Psoas muscle (tissue), 8 donors: ENCODE data around the gene ZDHHC11. TPM values are rescaled to one million over a fixed set of nuclear protein-coding genes. Genes with fewer than 3 reads are reported as not detected.
"Not testable (repeated sequence)": the region's sequence is repeated elsewhere in the genome, so short reads cannot be mapped to it uniquely, and the experiment has no call there.

Experiments used
- ATAC-seq, 4 donors: fragments of 200-7000 bp; cut with Tn5 transposase; one replicate each; pipeline ENCODE4 v1.9.1; 2020; ENCODE audit warnings: moderate library complexity in 3 of 4, mild to moderate bottlenecking in 2 of 4
- DNase-seq, 2 donors: peaks; one replicate each; pipeline ENCODE4 v3.0.0-alpha.2; 2020
- H3K27ac ChIP-seq: fragments of 200-600 bp; one replicate; pipeline ENCODE4 v1.8.0; 2022
- H3K27me3 ChIP-seq, 3 donors: fragments of 200-600 bp in 1 of 3; one replicate each; pipeline versions ENCODE4 v1.6.1 to v1.8.0; 2013 to 2022; ENCODE audit warnings: low read length in 2 of 3, mild to moderate bottlenecking in 2 of 3, moderate library complexity in 1 of 3; ENCODE audit not compliant: insufficient read depth in 3 of 3
- H3K36me3 ChIP-seq, 2 donors: fragments of 200-600 bp in 1 of 2; one replicate each; pipeline versions ENCODE4 v1.6.1 to v1.8.0; 2013 to 2022; ENCODE audit warnings: low read depth in 1 of 2, mild to moderate bottlenecking in 1 of 2, moderate library complexity in 1 of 2; ENCODE audit not compliant: insufficient read depth in 1 of 2
- H3K4me1 ChIP-seq: fragments of 200-600 bp; one replicate; pipeline ENCODE4 v1.8.0; 2022
- H3K4me3 ChIP-seq: fragments of 200-600 bp; one replicate; pipeline ENCODE4 v1.8.0; 2022; ENCODE audit warnings: mild to moderate bottlenecking
- H3K9me3 ChIP-seq: fragments of 200-600 bp; one replicate; pipeline ENCODE4 v1.8.0; 2022
- CTCF ChIP-seq: fragments of 200-600 bp; IDR thresholded peaks from one replicate; pipeline ENCODE4 v1.8.0; 2022; ENCODE audit warnings: antibody characterized with exemption
- WGBS, 3 donors: extraction: QIAGEN DNeasy Blood & Tissue Kit; methylation state at CpG; one replicate each; pipeline versions ENCODE4 v1.1.6 to v1.1.7; 2013; 5-methylcytosine and 5-hydroxymethylcytosine counted together
- intact Hi-C, 2 donors: fragments of 100-400 bp; cut with DNase I; formaldehyde crosslinking; loops; one replicate each; pipeline versions ENCODE4 v1.11.0 to v1.14.2; 2022
- polyA plus RNA-seq, 3 donors: library from polyadenylated mRNA; stranded (reverse); fragments of 200-250 nt; gene quantifications; one replicate each; pipeline ENCODE4 v1.2.3, GENCODE V29; 2013
- total RNA-seq, 4 donors: library from RNA; stranded (reverse); fragmentation: NEBNext Ultra II Directional in 2 of 4; extraction: Animal tissue kit (Norgen Biotek cat#: 25700) in 2 of 4; gene quantifications; one replicate each; pipeline versions ENCODE4 v1.2.1 to v1.2.4, GENCODE V29; 2021 to 2023
- donor health status: healthy with polysubstance abuse.
- donor health status: DM: no; HTN: no; CAD: no; lungs with moderate emphysema.
- donor health status: Bipolar disorder and iron deficiency.
- donor health status: healthy.
- donor health status: DM: yes; HTN: yes; CAD: no.
- donor health status: DM: no; HTN: no; CAD: no.
- donor health status: DM: no; HTN: no; CAD: no.
- donor health status: DM: yes; HTN: yes; CAD: no.

ZDHHC11 gene
- total and polyA plus RNA-seq, 7 donors = 0.44 to 9.4 (median 1.8) TPM

GRCh38 chr5:856531-857425 lies 6.0 kb upstream of the ZDHHC11 start:
- H3K9me3 ChIP-seq = no peaks in the 10 kb centered on the region
- no peak overlapping the region for H3K27ac ChIP-seq
- 86 to 89% (median 89%) methylated on average over 16 of the region's 16 CpGs for WGBS, 3 donors
- no peaks in the 10 kb centered on the region for H3K4me1 ChIP-seq
- H3K4me3 ChIP-seq = no peak overlapping the region
- DNase-seq = peak; percentile 6 to 23
- TF ChIP-seq CTCF = no peak
- intact Hi-C loops = no loop called here
- peak in 1 of 4 donors; percentile 23 for ATAC-seq
- H3K27me3 ChIP-seq = peaks cover 0 to 11% (median 6%) of the 10 kb centered on the region in 3 donors
- peaks cover 0 to 1% of the 10 kb centered on the region in 2 donors for H3K36me3 ChIP-seq

GRCh38 chr5:855771-856530 lies 5.2 kb upstream of the ZDHHC11 start:
- Histone ChIP-seq H3K4me3 (no peak overlapping the region), H3K36me3 (no peaks in the 10 kb centered on the region), H3K27me3 (peaks cover 0 to 14% (median 13%) of the 10 kb centered on the region in 3 donors), H3K4me1 (no peaks in the 10 kb centered on the region), H3K9me3 (no peaks in the 10 kb centered on the region), H3K27ac (no peak overlapping the region)
- intact Hi-C loops = no loop called here
- DNase-seq (peak in 1 of 2 donors; percentile 9), ATAC-seq (peak in 2 of 4 donors; percentile 28 to 37)
- TF ChIP-seq CTCF = no peak
- 65 to 74% (median 69%) methylated on average over 21 of the region's 21 CpGs for WGBS, 3 donors

- 77 to 86% (median 84%) methylated on average over 30 to 32 of the region's 32 CpGs for WGBS, 3 donors
- TF ChIP-seq CTCF = no peak
- no peak for ATAC-seq
- H3K9me3 ChIP-seq = no peaks in the 10 kb centered on the region
- H3K36me3 ChIP-seq = no peaks in the 10 kb centered on the region
- peaks cover 0 to 22% (median 13%) of the 10 kb centered on the region in 3 donors for H3K27me3 ChIP-seq
- no peaks in the 10 kb centered on the region for H3K4me1 ChIP-seq
- peak; percentile 5 to 38 for DNase-seq
- intact Hi-C loops = no loop called here
- H3K4me3 ChIP-seq = no peak overlapping the region
- no peak overlapping the region for H3K27ac ChIP-seq
Observed at GRCh38 chr5:854966-855743, 4.4 kb upstream of the ZDHHC11 start.

- no peak overlapping the region for H3K27ac ChIP-seq
- intact Hi-C loops = no loop called here
- H3K9me3 ChIP-seq = no peaks in the 10 kb centered on the region
- no peaks in the 10 kb centered on the region for H3K36me3 ChIP-seq
- DNase-seq (no peak), ATAC-seq (no peak)
- H3K4me3 ChIP-seq = no peak overlapping the region
- no peak for TF ChIP-seq CTCF
- peaks cover 0 to 31% (median 18%) of the 10 kb centered on the region in 3 donors for H3K27me3 ChIP-seq
- 65 to 76% (median 70%) methylated on average over 13 of the region's 13 CpGs for WGBS, 3 donors
- H3K4me1 ChIP-seq = no peaks in the 10 kb centered on the region
Observed at GRCh38 chr5:854217-854616, 3.4 kb upstream of the ZDHHC11 start.

GRCh38 chr5:853416-854090 lies 2.8 kb upstream of the ZDHHC11 start:
- 77 to 84% (median 81%) methylated on average over 16 to 18 of the region's 18 CpGs for WGBS, 3 donors
- H3K36me3 ChIP-seq, H3K4me3 ChIP-seq, intact Hi-C loops, ATAC-seq, H3K4me1 ChIP-seq, H3K27ac ChIP-seq, H3K9me3 ChIP-seq: not testable (repeated sequence)
- peak in 1 of 2 donors; percentile 28 for DNase-seq
- peaks cover 0 to 31% (median 18%) of the 10 kb centered on the region in 3 donors for H3K27me3 ChIP-seq
